HG02973 (cell line): ENCODE results near the gene PRKCZ.

Experiments used
- ATAC-seq: cut with Tn5 transposase; IDR thresholded peaks from one replicate; pipeline ENCODE4 v1.9.1; 2021; ENCODE audit warnings: moderate library complexity; ENCODE audit not compliant: unreplicated experiment

PRKCZ gene

DNA sequence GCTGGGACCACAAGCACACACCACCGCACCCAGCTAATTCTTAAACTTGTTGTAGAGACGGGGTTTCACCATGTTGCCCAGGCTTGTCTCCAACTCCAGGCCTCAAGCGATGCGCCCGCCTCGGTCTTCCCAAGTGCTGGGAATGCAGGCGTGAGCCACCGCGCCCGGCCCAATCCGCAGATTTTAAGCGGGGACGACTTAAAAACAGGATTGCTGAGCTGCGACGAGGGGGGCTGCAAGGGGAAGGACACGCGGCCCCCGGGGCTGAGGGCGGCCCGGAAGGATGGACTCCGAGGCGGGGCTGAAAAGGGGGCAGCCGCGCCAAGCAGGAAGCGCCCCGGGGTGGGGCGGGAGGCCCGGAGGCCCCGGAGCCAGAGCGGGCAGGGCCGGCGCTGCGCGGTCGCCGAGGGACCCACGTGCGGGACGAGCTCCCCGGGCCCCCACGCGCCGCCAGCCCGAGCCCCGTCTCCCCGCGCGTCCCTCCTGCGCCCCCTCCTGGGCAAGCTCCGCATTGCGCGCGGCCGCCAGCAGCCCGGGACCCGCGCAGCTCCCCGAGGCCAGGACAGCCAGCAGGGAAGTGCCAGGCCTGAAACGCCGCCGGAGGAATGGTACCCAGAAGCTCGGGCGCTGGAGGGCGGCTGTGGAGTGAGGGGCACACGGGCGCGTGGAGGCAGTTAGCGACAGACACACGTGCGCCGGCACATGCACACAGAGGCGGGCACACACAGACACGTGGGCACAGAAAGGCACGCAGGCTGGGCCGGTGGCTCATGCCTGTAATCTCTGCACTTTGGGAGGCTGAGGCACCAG is 5.5 kb upstream of the PRKCZ start:
- no peak for ATAC-seq

DNA sequence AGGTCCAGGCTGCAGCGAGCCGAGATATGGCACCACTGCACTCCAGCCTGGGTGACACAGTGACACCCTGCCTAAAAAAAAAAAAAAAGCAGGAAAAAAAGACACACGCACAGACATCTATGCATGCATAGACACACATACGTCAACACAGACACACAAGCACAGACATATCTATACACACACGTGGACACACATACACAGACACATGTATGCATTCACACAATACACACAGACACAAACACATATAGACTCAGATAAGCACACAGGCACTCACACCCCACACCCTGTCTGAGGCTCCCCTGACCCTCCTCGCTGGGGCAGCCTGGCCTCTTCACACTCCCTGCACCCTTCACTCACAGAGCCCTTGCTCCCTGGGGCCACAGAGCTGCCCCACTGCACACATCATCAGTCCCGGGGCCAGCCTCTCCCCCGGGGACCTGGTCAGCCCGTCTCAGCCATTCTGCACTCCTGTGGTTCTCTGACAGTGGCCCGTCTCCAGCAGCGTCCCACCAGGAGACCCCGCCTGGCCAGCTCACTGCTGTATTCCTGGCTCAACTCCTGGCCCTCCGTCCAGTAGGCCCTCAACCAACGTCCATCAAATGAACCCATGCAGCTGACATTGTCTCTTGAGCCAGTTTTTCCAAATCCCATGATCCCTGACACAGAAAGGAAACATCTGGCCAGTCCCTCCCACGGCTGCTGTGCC is 4.6 kb upstream of the PRKCZ start:
- ATAC-seq, result no peak

- ATAC-seq, result no peak
These were observed 3.9 kb upstream of the PRKCZ start for GRCh38 chr1:2046174-2046917.

- no peak for ATAC-seq
These were observed 3.1 kb upstream of the PRKCZ start for GRCh38 chr1:2046953-2047748.

GRCh38 chr1:2047749-2048729 is 2.2 kb upstream of the PRKCZ start:
- no peak for ATAC-seq

DNA sequence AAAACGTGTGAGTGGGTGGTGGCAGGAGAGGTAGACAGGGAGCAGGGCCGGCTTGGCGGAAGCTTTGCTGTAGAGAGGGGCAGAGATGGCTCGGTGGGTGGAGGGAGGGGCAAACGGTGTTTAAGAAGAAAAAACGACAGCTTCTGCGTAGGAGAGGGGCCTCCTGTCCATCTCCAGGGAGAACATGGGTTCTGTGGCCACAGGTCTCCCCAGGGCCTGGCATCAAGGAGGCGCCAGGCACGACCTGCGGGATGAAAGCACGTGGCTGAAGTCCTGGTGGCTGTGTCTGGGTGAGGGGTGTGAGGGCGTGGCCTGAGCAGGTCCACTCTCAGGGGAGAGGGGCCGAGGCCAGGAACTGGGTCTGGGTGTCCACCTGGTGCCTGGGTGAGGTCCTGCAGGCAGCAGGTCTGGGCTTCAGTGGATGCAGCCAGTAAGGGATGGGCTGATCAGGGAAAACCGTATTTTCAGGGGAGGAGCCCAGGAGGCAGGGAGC is 940 bp upstream of the PRKCZ start:
- ATAC-seq, result no peak

DNA sequence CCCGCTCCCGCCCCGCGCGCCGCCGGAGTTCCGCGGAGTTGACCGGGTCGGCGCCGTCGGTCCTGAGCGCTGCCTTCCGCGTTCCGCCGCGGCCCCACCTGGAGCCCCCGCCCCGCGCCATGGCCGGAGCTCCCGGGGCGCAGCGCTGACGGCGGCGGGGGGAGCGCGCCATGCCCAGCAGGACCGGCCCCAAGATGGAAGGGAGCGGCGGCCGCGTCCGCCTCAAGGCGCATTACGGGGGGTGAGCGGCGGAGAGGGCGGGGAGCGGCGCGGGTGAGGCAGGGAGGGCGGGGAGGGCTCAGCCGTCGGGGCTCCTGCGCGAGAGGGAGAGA is 216 bp downstream of the PRKCZ start:
- ATAC-seq, result no peak

DNA sequence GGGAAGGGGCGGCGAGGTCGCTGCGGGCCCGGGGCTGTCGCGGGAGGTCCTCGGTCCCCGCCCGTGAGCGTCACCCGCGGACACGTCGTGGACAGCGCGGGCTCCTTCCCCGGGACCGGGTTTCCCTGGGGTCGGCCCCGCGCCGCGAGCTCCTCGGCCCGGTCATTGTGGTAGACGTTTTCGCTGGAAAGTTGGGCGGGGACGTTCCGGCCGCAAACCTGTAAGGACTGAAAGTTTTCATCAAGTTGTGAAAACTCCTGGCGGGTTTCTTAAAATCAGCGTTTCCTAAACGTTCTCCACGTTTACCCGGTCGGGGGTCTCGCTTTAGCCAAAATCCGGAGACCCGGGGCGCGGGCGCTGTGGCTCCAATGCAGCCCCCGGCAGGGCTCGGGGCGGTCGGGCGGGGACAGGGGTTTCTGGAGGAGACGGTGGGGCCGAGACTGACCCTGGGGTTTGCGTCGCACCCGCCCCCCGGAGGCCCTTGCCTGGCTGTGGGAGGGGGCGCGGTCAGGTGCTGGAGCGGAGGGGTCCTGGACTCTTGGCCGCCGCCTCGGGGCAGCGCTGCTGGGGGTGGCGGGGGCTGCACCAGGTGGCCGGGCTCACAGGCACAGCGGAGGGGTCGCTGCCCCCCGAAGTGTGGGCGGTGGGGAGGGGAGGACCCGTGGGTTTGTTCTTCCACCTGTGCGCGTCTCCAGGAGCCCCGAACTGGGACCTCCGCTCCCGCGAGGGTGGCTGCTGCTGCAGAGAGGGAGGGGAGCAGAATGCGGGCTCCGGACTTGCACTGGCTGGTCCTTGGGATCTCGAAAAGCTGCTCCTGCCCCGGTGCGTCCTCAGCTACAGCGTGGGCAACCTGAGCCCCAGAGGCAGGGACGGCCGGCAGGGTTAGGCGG is 827 bp downstream of the PRKCZ start:
- no peak for ATAC-seq

DNA sequence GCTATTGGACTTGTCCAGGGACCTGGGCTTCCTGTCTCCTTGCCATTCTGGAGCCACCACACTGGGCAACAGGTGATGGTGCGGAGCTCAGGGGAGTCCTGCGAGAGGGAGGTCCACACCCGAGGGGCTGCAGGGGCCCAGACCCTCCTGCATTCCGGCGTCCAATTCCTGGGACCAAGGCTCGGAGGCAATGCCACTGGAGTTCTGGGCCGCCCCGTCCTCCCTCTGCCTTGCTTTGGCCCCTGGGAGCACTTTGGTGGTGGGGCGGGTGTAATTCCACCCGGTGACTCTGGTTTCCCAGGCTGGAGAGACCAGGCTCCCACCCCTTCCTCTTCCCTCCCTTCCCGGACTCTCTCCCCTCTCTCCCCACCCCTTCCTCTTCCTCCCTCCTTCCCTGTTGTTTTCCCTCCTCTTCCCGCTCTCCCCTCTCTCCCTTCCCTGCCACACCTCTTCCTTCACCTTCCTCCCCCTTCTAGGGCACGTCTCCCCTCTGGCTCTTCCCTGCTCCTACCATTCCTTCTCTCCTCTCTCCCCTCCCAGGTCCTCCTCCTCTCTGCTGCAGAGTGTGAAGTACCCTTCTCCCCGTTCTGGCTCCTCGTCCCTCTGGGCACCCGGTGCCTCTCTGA is 2.0 kb downstream of the PRKCZ start:
- ATAC-seq, result no peak

GRCh38 chr1:2052756-2053155 is 2.5 kb downstream of the PRKCZ start:
- ATAC-seq, result no peak

GRCh38 chr1:2053217-2053616 is 3.0 kb downstream of the PRKCZ start:
- no peak for ATAC-seq

DNA sequence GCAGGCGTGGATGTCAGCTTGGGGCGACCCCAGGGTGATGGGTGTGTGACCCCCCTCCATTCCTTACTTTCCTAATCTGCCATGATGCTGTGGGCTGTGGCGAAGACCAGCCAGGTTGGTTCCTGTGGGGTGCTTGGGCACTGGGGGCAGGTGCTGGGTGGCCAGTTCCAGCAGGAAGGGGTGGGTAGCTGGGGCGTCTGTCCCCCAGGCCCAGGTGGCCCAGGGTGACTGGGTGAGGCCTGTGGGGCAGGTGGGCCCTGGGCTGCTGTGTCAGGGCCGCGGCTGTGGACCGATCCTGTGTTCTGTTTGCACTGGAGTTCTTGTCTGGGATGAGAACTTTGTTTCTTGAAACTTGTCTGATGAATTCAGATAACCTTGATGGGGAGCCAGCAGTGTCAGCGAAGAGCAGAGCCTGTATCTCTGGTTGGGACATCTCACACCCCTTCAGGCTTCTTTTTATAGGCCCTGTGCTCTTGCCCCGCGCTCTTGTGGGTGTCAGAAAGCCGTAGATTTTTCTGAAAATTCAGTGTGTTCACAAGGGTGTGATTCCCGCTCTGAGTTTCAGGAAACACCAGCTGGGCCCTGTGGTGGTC is 3.7 kb downstream of the PRKCZ start:
- ATAC-seq, result no peak

- ATAC-seq, result no peak
These were observed 4.3 kb downstream of the PRKCZ start for GRCh38 chr1:2054560-2054959.

- ATAC-seq, result no peak
These were observed 5.8 kb downstream of the PRKCZ start for GRCh38 chr1:2055911-2056575.

- ATAC-seq, result no peak
These were observed 6.9 kb downstream of the PRKCZ start for GRCh38 chr1:2056955-2057590.

GRCh38 chr1:2059290-2059953 is 9.2 kb downstream of the PRKCZ start:
- ATAC-seq, result no peak
